GM23338 (cell line): ENCODE measurements around the gene FSIP1. TPM values are rescaled to one million over a fixed set of nuclear protein-coding genes. Genes with fewer than 3 reads are reported as not detected.

Experiments
- ATAC-seq: fragments of 200-7000 bp; cut with Tn5 transposase; 3 replicates; pipeline ENCODE4 v1.9.1; 2020
- DNase-seq: peaks from one replicate; pipeline ENCODE4 v3.0.0-alpha.2; 2015; ENCODE audit warnings: low spot score
- H2AFZ ChIP-seq: fragments of 200-600 bp; sonication (generic); 2 replicates; pipeline ENCODE4 v1.8.0; 2016; ENCODE audit warnings: antibody characterized with exemption, mild to moderate bottlenecking, moderate library complexity
- H3F3A ChIP-seq: fragments of 200-600 bp; sonication (generic); replicated peaks from 2 replicates; pipeline ENCODE4 v1.8.0; 2017; ENCODE audit warnings: antibody characterized with exemption, mixed run types, low read depth
- H3K27ac ChIP-seq: fragments of 200-600 bp; sonication (generic); 2 replicates; pipeline ENCODE4 v1.6.1; 2016; ENCODE audit warnings: low read depth
- H3K27me3 ChIP-seq: fragments of 200-600 bp; sonication (generic); 2 replicates; pipeline ENCODE4 v1.8.0; 2016; ENCODE audit warnings: mild to moderate bottlenecking, mixed run types, moderate library complexity; ENCODE audit not compliant: insufficient read depth
- H3K36me3 ChIP-seq: fragments of 200-600 bp; sonication (generic); 2 replicates; pipeline ENCODE4 v1.8.0; 2016; ENCODE audit warnings: mild to moderate bottlenecking; ENCODE audit not compliant: insufficient read depth
- H3K4me1 ChIP-seq: fragments of 200-600 bp; sonication (generic); 2 replicates; pipeline ENCODE4 v1.8.0; 2016; ENCODE audit warnings: mild to moderate bottlenecking, moderate library complexity; ENCODE audit not compliant: insufficient read depth
- H3K4me2 ChIP-seq: fragments of 200-600 bp; sonication (generic); 2 replicates; pipeline ENCODE4 v1.7.1; 2017; ENCODE audit warnings: mixed run types
- H3K4me3 ChIP-seq: fragments of 200-600 bp; sonication (generic); 2 replicates; pipeline ENCODE4 v1.6.1; 2016; ENCODE audit warnings: mixed run types
- H3K79me2 ChIP-seq: fragments of 200-600 bp; sonication (generic); replicated peaks from 2 replicates; pipeline ENCODE4 v1.8.0; 2017; ENCODE audit warnings: mild to moderate bottlenecking; ENCODE audit not compliant: insufficient read depth
- H3K9me2 ChIP-seq: fragments of 200-600 bp; sonication (generic); 2 replicates; pipeline ENCODE4 v1.8.0; 2017; ENCODE audit not compliant: insufficient read depth
- H4K20me1 ChIP-seq: fragments of 200-600 bp; sonication (generic); replicated peaks from 2 replicates; pipeline ENCODE4 v1.8.0; 2017; ENCODE audit warnings: mild to moderate bottlenecking; ENCODE audit not compliant: insufficient read depth
- H3K27ac Mint-ChIP-seq: 2 replicates; pipeline ENCODE4 v1.8.0; 2020; ENCODE audit warnings: inconsistent platforms, mild to moderate bottlenecking, moderate library complexity, mixed read lengths
- H3K27me3 Mint-ChIP-seq: 3 replicates; pipeline ENCODE4 v1.8.0; 2022; ENCODE audit warnings: low read depth, mild to moderate bottlenecking, moderate library complexity, mixed read lengths, inconsistent platforms; ENCODE audit not compliant: insufficient read depth, poor library complexity
- H3K36me3 Mint-ChIP-seq: 3 replicates; pipeline ENCODE4 v1.8.0; 2021; ENCODE audit warnings: low read depth, mild to moderate bottlenecking, inconsistent platforms, moderate library complexity, mixed read lengths
- H3K4me1 Mint-ChIP-seq: 3 replicates; pipeline ENCODE4 v1.8.0; 2020; ENCODE audit warnings: mild to moderate bottlenecking, inconsistent platforms, mixed read lengths
- H3K4me3 Mint-ChIP-seq: 3 replicates; pipeline ENCODE4 v1.8.0; 2021; ENCODE audit warnings: moderate library complexity, mild to moderate bottlenecking, inconsistent platforms, mixed read lengths
- H3K9me3 Mint-ChIP-seq: 3 replicates; pipeline ENCODE4 v1.8.0; 2020; ENCODE audit warnings: moderate library complexity, mild to moderate bottlenecking, inconsistent platforms, mixed read lengths
- CREB1 ChIP-seq: fragments of 250-450 bp; sonication (Bioruptor Pico); IDR thresholded peaks from 2 replicates; pipeline ENCODE4 v1.5.0; 2020; ENCODE audit warnings: low read depth, mild to moderate bottlenecking, moderate library complexity
- EZH2 ChIP-seq: fragments of 200-600 bp; sonication (generic); IDR thresholded peaks from one replicate; pipeline ENCODE4 v1.8.0; 2017; ENCODE audit warnings: antibody characterized with exemption, mild to moderate bottlenecking, low read depth; ENCODE audit not compliant: unreplicated experiment
- EZH2phosphoT487 ChIP-seq: fragments of 200-600 bp; sonication (generic); IDR thresholded peaks from one replicate; pipeline ENCODE4 v1.8.1; 2018; ENCODE audit warnings: antibody characterized with exemption; ENCODE audit not compliant: unreplicated experiment
- NANOG ChIP-seq: IDR thresholded peaks from 2 replicates; pipeline ENCODE4 v1.6.1; 2016; ENCODE audit warnings: antibody characterized with exemption, borderline replicate concordance
- ZNF331 ChIP-seq: fragments of 250-450 bp; sonication (Bioruptor Pico); IDR thresholded peaks from 2 replicates; pipeline ENCODE4 v1.5.0; 2020; ENCODE audit warnings: low read depth, mild to moderate bottlenecking, moderate library complexity
- polyA plus RNA-seq: library from polyadenylated mRNA; unstranded; fragments of >200 nt; fragmentation: Nextera tagmentation; extraction: Ambion mirVana; gene quantifications from 2 replicates; pipeline ENCODE4 v1.2.1, GENCODE V29; 2016
- total RNA-seq: library from RNA; depleted of rRNA; stranded (reverse); fragments of >200 nt; shearing (Covaris generic); gene quantifications from 2 replicates; pipeline ENCODE4 v1.2.3, GENCODE V29; 2014
- TF ChIP-seq, protein P1 (sequence below): IDR thresholded peaks from 2 replicates; pipeline ENCODE4 v1.6.1; 2016; ENCODE audit warnings: antibody characterized with exemption
- TF ChIP-seq, protein P2 (sequence below): fragments of 250-450 bp; sonication (Bioruptor Pico); IDR thresholded peaks from 2 replicates; pipeline ENCODE4 v1.5.0; 2020; ENCODE audit warnings: mild to moderate bottlenecking, moderate library complexity
- TF ChIP-seq, protein P3 (sequence below): IDR thresholded peaks from one replicate; pipeline ENCODE4 v1.6.1; 2018; ENCODE audit warnings: antibody characterized with exemption; ENCODE audit not compliant: unreplicated experiment

The FSIP1 gene
- total and polyA plus RNA-seq, 2 experiments from 2014 or later = 0.92 to 2.1 TPM

DNA sequence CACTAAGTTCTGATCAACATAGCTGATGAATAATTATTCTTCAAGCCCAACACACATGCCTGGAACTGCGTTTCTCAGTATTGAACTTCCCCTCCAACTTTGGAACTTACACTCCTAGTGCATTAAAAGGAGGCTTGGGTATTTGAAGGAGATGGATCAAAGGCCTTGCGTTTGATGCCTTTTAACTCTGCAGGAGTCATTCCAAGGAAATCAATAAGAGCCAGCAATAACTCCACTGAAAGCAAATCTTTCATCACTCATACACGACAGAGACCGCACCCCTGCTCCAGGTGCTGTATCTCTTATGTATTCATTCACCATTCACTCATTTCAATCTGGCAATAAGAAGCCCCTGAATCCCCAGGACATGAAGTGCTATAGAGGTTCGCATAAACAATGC is 14.0 kb upstream of the FSIP1 start:
- Histone ChIP-seq H3K27me3 (no peaks in the 10 kb centered on the region), H3K9me2 (peaks cover 6% of the 10 kb centered on the region; the same call in 1 of the 2 replicates), H3F3A (0 out of 2 replicates have a peak, but pooled peaks cover 14% of the 10 kb centered on the region), H2AFZ (no peak overlapping the region), H4K20me1 (peaks cover 7% of the 10 kb centered on the region), H3K4me1 (peaks cover 12% of the 10 kb centered on the region; the same call in 1 of the 2 replicates), H3K36me3 (peaks cover 22% of the 10 kb centered on the region), H3K79me2 (no peaks in the 10 kb centered on the region; the same call in 1 of the 2 replicates), H3K4me3 (no peak overlapping the region), H3K27ac (peak overlapping the region; percentile 46), H3K4me2 (0 out of 2 replicates have a peak overlapping the region, but pooled peaks have one; percentile 20)
- Mint-ChIP-seq H3K27me3 (peaks cover 19% of the 10 kb centered on the region), H3K36me3 (peaks cover 38% of the 10 kb centered on the region), H3K4me3 (no peak overlapping the region), H3K27ac (no peak overlapping the region), H3K9me3 (no peaks in the 10 kb centered on the region), H3K4me1 (peaks cover 51% of the 10 kb centered on the region)
- TF ChIP-seq, protein P1, sequence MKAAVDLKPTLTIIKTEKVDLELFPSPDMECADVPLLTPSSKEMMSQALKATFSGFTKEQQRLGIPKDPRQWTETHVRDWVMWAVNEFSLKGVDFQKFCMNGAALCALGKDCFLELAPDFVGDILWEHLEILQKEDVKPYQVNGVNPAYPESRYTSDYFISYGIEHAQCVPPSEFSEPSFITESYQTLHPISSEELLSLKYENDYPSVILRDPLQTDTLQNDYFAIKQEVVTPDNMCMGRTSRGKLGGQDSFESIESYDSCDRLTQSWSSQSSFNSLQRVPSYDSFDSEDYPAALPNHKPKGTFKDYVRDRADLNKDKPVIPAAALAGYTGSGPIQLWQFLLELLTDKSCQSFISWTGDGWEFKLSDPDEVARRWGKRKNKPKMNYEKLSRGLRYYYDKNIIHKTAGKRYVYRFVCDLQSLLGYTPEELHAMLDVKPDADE = no peak
- TF ChIP-seq NANOG (no peak), EZH2 (no peak)
- TF ChIP-seq, protein P2, sequence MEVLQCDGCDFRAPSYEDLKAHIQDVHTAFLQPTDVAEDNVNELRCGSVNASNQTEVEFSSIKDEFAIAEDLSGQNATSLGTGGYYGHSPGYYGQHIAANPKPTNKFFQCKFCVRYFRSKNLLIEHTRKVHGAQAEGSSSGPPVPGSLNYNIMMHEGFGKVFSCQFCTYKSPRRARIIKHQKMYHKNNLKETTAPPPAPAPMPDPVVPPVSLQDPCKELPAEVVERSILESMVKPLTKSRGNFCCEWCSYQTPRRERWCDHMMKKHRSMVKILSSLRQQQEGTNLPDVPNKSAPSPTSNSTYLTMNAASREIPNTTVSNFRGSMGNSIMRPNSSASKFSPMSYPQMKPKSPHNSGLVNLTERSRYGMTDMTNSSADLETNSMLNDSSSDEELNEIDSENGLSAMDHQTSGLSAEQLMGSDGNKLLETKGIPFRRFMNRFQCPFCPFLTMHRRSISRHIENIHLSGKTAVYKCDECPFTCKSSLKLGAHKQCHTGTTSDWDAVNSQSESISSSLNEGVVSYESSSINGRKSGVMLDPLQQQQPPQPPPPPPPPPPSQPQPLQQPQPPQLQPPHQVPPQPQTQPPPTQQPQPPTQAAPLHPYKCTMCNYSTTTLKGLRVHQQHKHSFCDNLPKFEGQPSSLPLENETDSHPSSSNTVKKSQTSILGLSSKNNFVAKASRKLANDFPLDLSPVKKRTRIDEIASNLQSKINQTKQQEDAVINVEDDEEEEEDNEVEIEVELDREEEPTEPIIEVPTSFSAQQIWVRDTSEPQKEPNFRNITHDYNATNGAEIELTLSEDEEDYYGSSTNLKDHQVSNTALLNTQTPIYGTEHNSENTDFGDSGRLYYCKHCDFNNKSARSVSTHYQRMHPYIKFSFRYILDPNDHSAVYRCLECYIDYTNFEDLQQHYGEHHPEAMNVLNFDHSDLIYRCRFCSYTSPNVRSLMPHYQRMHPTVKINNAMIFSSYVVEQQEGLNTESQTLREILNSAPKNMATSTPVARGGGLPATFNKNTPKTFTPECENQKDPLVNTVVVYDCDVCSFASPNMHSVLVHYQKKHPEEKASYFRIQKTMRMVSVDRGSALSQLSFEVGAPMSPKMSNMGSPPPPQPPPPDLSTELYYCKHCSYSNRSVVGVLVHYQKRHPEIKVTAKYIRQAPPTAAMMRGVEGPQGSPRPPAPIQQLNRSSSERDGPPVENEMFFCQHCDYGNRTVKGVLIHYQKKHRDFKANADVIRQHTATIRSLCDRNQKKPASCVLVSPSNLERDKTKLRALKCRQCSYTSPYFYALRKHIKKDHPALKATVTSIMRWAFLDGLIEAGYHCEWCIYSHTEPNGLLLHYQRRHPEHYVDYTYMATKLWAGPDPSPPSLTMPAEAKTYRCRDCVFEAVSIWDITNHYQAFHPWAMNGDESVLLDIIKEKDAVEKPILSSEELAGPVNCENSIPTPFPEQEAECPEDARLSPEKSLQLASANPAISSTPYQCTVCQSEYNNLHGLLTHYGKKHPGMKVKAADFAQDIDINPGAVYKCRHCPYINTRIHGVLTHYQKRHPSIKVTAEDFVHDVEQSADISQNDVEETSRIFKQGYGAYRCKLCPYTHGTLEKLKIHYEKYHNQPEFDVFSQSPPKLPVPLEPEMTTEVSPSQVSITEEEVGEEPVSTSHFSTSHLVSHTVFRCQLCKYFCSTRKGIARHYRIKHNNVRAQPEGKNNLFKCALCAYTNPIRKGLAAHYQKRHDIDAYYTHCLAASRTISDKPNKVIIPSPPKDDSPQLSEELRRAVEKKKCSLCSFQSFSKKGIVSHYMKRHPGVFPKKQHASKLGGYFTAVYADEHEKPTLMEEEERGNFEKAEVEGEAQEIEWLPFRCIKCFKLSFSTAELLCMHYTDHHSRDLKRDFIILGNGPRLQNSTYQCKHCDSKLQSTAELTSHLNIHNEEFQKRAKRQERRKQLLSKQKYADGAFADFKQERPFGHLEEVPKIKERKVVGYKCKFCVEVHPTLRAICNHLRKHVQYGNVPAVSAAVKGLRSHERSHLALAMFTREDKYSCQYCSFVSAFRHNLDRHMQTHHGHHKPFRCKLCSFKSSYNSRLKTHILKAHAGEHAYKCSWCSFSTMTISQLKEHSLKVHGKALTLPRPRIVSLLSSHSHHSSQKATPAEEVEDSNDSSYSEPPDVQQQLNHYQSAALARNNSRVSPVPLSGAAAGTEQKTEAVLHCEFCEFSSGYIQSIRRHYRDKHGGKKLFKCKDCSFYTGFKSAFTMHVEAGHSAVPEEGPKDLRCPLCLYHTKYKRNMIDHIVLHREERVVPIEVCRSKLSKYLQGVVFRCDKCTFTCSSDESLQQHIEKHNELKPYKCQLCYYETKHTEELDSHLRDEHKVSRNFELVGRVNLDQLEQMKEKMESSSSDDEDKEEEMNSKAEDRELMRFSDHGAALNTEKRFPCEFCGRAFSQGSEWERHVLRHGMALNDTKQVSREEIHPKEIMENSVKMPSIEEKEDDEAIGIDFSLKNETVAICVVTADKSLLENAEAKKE (CRISPR knock-in tag) = no peak
- DNase-seq (no peak), ATAC-seq (no peak)

DNA sequence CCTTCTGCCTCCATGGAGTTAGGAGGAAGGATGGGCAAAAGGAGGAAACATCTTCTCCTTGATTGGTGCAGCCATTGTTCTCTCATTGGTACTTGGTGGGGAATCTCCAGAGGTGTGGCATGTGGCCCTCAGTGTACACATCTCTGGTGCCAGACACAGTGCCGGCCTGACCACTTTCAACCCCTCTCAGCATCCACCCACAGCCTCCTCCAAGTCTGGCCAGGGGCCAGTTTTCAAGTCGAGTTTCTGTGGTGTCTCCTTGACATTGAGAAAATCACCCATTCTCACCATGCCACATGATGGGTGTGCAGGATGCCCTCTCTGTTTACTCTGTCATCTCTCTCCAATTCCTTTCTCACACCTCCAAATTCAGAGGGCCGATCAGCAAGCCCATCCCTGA is 12.8 kb upstream of the FSIP1 start:
- Histone ChIP-seq H3F3A (0 out of 2 replicates have a peak, but pooled peaks cover 14% of the 10 kb centered on the region), H3K9me2 (peaks cover 6% of the 10 kb centered on the region; the same call in 1 of the 2 replicates), H3K27ac (peak overlapping the region; percentile 21; the same call in 1 of the 2 replicates), H2AFZ (no peak overlapping the region), H3K79me2 (no peaks in the 10 kb centered on the region), H3K36me3 (peaks cover 14% of the 10 kb centered on the region; the same call in 1 of the 2 replicates), H3K4me1 (peaks cover 12% of the 10 kb centered on the region; the same call in 1 of the 2 replicates), H3K27me3 (no peaks in the 10 kb centered on the region), H3K4me2 (no peak overlapping the region), H3K4me3 (no peak overlapping the region), H4K20me1 (peaks cover 5% of the 10 kb centered on the region)
- H3K27ac Mint-ChIP-seq = no peak overlapping the region
- no peaks in the 10 kb centered on the region for H3K9me3 Mint-ChIP-seq
- H3K4me1 Mint-ChIP-seq = peaks cover 51% of the 10 kb centered on the region
- no peak overlapping the region for H3K4me3 Mint-ChIP-seq
- no peak for TF ChIP-seq NANOG
- TF ChIP-seq CREB1 = no peak
- TF ChIP-seq, protein P3, sequence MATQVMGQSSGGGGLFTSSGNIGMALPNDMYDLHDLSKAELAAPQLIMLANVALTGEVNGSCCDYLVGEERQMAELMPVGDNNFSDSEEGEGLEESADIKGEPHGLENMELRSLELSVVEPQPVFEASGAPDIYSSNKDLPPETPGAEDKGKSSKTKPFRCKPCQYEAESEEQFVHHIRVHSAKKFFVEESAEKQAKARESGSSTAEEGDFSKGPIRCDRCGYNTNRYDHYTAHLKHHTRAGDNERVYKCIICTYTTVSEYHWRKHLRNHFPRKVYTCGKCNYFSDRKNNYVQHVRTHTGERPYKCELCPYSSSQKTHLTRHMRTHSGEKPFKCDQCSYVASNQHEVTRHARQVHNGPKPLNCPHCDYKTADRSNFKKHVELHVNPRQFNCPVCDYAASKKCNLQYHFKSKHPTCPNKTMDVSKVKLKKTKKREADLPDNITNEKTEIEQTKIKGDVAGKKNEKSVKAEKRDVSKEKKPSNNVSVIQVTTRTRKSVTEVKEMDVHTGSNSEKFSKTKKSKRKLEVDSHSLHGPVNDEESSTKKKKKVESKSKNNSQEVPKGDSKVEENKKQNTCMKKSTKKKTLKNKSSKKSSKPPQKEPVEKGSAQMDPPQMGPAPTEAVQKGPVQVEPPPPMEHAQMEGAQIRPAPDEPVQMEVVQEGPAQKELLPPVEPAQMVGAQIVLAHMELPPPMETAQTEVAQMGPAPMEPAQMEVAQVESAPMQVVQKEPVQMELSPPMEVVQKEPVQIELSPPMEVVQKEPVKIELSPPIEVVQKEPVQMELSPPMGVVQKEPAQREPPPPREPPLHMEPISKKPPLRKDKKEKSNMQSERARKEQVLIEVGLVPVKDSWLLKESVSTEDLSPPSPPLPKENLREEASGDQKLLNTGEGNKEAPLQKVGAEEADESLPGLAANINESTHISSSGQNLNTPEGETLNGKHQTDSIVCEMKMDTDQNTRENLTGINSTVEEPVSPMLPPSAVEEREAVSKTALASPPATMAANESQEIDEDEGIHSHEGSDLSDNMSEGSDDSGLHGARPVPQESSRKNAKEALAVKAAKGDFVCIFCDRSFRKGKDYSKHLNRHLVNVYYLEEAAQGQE = no peak
- no peak for TF ChIP-seq EZH2phosphoT487
- no peak for TF ChIP-seq ZNF331 (CRISPR knock-in tag)
- no peak for TF ChIP-seq EZH2
- peaks cover 11% of the 10 kb centered on the region for H3K27me3 Mint-ChIP-seq
- DNase-seq (no peak), ATAC-seq (no peak; the same call in 2 of the 3 replicates)
- peaks cover 27% of the 10 kb centered on the region for H3K36me3 Mint-ChIP-seq
